Measurements from ENCODE around the gene ST8SIA1.
"Not testable (repeated sequence)": the region's sequence is repeated elsewhere in the genome, so short reads cannot be mapped to it uniquely, and the experiment has no call there.

ST8SIA1 gene

GRCh38 chr12:22202847-22203246, 131.7 kb downstream of the ST8SIA1 start:
- DNase-seq (ENCODE audit: low read depth, low spot score) = no peak

DNA sequence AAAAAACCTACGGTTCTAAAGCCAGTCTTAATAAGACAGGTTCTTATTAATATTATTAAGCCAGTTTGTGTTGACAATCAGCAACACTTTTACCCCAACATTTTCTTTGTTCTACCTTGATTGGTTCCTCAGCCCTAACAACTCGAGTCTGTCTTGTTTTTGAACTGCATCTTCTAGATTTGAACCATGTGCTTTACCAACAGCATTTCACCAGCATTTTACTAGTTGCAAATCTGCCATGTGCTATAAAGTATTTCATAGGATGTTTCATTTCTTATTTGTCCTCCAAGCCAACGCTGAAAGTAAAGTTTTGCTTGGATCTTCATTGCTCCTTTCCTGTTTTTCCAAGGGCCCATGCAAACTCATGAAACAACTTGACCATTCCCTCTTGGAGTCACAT, 133.4 kb downstream of the ST8SIA1 start:
- H3K27ac ChIP-seq = no peak overlapping the region
- DNase-seq (ENCODE audit: low read depth, low spot score) = no peak

More at GRCh38 chr12:22202847-22203246, 131.7 kb downstream of the ST8SIA1 start:
- H3K27ac ChIP-seq = no peak overlapping the region

- H3K27ac ChIP-seq = no peak overlapping the region
Measured at GRCh38 chr12:22196236-22196635, 138.3 kb downstream of the ST8SIA1 start.

DNA sequence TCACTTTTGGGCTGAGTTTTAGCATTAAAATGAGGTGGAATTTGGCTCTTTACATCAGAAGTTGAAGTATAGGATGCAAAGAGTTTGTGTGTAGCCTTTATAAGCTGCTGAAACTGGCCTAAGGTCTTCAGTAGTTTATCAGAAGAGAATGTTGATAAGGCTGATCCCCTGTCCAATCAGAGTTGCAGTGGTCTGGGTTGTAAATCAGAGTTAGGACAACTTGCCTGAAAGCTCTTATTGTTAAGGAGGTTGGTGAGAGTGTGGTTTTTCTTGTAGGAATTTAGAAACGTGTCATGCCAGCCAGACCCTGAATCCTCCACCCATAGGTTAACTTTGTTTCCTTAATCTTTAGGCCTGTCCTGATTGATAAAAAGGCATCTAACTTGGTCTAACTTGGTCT, 143.5 kb downstream of the ST8SIA1 start:
- no peak for DNase-seq (ENCODE audit: low read depth, low spot score)
- H3K27ac ChIP-seq = no peak overlapping the region

More at GRCh38 chr12:22196236-22196635, 138.3 kb downstream of the ST8SIA1 start:
- DNase-seq (ENCODE audit: low read depth, low spot score) = no peak

DNA sequence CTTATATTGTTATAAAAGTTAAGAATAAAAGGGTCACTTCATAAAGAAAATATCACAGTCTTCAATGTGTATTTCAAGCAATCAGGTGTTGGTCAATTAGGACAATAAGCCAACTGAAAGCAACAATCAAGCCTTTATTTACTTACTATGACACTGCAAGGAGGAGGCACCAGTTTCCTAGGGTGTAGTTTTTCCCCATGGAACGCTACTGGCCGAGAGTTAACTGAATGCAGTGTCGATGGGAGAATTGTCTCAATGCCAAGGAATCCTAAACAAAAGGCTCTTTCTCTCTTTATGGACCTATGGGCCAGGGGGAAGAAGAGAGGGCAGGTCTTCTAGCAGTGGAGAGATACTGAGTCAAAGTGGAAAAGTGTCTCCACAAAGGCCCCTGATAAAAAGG, 146.1 kb downstream of the ST8SIA1 start:
- H3K27ac ChIP-seq = no peak overlapping the region
- DNase-seq (ENCODE audit: low read depth, low spot score) = no peak

DNA sequence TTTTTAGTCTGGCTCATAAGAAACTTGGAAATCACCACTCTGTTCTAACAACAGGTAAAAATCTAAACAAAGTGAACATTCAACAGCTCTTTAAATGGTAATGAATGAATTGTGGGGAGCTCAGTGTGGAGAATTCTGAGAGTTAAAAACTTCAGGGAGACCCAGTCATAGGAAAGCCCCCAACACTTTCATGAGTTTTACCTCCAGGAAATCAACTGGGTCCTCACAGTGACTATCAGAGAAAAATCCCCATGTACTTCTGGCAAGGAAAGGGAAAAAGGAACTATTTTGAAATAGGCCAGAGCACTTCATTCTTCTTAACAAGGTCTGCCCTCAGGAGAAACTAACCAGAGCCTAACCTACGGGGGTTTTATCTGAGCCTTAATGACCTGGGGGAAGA, 153.8 kb downstream of the ST8SIA1 start:
- no peak for DNase-seq (ENCODE audit: low read depth, low spot score)
- H3K27ac ChIP-seq = no peak overlapping the region

DNA sequence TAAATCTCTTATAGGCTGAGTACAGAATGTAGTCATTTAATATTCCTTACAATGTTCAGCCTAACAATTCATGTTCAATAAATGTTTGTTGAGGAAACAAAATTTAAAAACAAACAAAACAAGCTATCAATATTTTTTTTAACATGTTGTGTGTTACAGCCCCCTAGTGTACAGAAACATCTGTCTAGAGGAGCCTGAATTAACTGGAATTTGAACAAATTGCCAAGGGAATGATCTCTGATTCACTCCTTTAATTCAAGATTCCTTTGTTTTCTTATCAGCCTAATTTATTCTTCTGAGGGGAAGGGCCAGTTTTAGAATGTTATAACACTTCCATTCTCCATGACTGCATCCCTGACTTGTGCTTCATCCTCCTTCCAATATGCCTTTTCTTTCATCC, 161.3 kb downstream of the ST8SIA1 start:
- no peak overlapping the region for H3K27ac ChIP-seq
- DNase-seq (ENCODE audit: low read depth, low spot score) = no peak

- DNase-seq (ENCODE audit: low read depth, low spot score) = no peak
- no peak overlapping the region for H3K27ac ChIP-seq
Measured at GRCh38 chr12:22172501-22172900, 162.0 kb downstream of the ST8SIA1 start.

DNA sequence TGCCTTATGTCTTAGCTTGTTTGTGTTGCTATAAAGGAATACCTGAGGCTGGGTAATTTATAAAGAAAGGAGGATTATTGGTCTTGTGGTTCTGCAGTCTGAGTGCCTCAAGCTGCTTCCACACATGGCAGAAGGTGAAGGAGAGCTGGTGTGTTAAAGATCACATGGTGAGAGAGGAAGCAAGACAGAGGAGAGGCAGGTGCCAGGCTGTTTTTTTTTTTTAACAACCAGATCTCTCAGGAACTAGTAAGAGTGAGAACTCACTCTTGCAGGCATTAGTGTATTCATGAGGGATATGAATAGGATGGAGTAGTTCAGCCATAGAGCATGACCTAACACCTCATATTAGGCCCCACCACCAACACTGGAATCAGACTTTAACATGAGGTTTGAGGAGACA, 165.1 kb downstream of the ST8SIA1 start:
- H3K27ac ChIP-seq = no peak overlapping the region
- DNase-seq (ENCODE audit: low read depth, low spot score) = peak; percentile 16

DNA sequence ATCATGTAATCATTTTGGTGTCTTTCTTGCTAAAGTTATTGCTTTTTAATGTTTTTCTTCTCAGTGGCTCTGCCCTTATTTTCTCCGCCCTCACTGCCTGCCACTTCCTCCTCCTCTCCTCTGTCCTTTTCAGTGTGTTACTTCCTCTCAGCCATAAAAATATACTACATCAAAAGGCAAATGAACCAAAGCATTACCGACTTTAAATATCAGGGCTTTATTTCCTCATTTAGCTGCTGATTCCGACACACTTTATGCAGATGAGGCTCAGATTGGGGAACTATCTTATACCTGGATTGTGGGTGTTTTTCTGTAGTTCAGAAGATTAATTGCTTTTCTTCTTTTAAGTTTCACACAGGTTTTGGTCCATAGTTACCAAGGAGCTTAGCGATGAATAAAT, 170.4 kb downstream of the ST8SIA1 start:
- no peak for DNase-seq (ENCODE audit: low read depth, low spot score)
- no peak overlapping the region for H3K27ac ChIP-seq

DNA sequence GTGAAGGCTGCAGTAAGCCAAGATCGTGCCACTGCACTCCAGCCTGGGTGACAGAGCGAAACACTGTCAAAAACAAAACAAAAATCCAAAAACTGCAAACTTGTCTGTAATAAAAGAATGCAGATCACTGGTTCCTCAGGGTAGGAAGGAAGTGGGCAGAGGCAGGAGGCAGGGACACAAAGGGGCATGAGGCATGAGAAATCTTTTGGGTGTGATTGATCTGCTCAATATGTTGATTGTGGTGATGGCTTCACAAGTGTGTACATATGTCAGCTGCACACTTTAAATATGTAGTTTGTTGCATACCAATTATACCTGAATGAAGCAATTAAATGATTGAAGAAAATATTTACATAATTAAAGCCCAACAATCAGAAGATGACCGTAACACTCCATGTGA, 170.9 kb downstream of the ST8SIA1 start:
- no peak overlapping the region for H3K27ac ChIP-seq
- no peak for DNase-seq (ENCODE audit: low read depth, low spot score)

- DNase-seq (ENCODE audit: low read depth, low spot score) = no peak
- H3K27ac ChIP-seq = no peak overlapping the region
Measured at GRCh38 chr12:22160396-22161003, 174.0 kb downstream of the ST8SIA1 start.

DNA sequence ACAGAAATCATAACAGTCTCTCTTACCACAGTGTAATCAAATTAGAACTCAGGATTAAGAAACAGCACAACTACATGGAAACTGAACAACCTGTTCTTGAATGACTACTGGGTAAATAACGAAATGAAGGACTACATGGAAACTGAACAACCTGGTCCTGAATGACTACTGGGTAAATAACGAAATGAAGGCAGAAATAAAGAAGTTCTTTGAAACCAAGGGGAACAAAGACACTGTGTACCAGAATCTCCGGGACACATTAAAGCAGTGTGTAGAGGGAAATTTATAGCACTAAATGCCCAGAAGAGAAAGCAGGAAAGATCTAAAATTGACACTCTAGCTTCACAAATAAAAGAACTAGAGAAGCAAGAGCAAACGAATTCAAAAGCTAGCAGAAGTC, 185.2 kb downstream of the ST8SIA1 start:
- DNase-seq (ENCODE audit: low read depth, low spot score); H3K27ac ChIP-seq: not testable (repeated sequence)

GRCh38 chr12:22146686-22147085, 187.8 kb downstream of the ST8SIA1 start:
- H3K27ac ChIP-seq; DNase-seq (ENCODE audit: low read depth, low spot score): not testable (repeated sequence)

Data from epithelial cell of prostate (primary cell).